ENCODE measurements around the gene NCKAP1.
"Not testable (repeated sequence)": the region's sequence is repeated elsewhere in the genome, so short reads cannot be mapped to it uniquely, and the experiment has no call there.

Gene NCKAP1

DNA sequence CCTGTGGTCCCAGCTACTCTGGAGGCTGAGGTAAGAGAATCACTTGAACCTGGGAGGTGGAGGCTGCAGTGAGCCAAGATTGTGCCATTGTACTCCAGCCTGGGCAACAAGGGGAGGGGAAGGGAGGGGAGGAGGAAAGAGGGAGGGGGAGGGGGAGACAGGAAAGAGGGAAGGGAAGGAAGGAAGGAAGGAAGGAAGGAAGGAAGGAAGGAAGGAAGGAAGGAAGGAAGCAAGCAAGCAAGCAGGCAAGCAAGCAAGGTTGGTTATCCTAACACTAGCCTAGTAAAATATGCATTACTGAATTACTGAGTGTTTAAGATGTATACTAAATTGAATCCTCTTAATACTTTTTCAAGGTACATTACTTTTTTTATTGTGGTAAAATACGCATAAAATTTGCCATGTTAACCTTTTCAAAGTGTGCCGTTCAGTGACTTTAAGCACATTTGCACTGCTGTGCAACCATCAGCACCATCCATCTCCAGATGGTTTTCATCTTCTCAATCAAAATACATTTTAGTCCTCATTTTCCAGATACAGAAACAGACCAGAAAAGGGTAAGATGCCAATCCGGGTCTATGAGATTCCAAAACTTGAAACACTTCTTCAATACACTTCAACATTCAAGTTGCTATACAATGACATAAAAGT, 28.9 kb downstream of the NCKAP1 start:
- no peak for FAIRE-seq

- FAIRE-seq: no peak
Observed at GRCh38 chr2:183001948-183002347, 36.3 kb downstream of the NCKAP1 start.

DNA sequence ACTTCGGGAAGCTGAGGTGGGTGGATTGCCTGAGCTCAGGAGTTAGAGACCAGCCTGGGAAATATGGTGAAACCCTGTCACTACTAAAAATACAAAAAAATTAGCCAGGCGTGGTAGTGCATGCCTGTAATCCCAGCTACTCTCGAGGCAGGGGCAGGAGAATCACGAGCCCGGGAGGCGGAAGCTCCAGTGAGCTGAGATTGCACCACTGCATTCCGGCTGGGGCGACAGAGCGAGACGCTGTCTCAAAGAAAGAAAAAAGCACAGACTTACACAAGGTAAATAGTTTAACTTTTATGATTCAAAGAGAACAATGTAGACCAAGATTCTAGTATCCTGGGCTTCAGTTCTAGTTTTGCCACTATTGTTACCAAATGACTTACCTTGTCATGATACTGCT, 37.4 kb downstream of the NCKAP1 start:
- no peak for FAIRE-seq

DNA sequence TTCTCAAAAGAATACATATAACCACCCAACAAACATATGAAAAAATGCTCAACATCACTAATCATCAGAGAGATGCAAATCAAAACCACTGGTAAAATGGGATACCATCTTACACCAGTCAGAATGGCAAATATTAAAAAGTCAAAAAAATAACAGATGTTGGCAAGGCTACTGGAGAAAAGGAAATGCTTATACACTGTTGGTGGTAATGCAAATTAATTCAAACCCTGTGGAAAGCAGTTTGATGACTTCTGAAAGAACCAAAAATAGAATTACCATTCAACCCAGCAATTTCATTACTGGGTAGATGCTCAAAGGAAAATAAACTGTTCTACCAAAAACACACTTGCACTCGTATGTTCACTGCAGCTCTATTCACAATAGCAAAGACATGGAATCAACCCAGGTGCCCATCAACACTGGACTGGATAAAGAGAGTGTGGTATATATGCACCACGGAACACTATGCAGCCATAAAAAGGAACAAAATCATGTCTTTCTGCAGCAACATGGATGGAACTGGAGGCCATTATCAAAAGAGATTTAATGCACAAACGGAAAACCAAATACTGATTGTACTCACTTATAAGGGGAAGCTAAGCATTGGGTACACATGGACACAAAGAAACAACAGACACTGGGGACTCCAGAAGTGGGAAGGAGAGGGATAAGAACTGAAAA, 38.8 kb downstream of the NCKAP1 start:
- no peak for FAIRE-seq

GRCh38 chr2:182994228-182994912, 43.9 kb downstream of the NCKAP1 start:
- FAIRE-seq: no peak

GRCh38 chr2:182982941-182983340, 55.3 kb downstream of the NCKAP1 start:
- no peak for FAIRE-seq

GRCh38 chr2:182981475-182981874, 56.8 kb downstream of the NCKAP1 start:
- not testable (repeated sequence) for FAIRE-seq

GRCh38 chr2:182980652-182981051, 57.6 kb downstream of the NCKAP1 start:
- FAIRE-seq: no peak

DNA sequence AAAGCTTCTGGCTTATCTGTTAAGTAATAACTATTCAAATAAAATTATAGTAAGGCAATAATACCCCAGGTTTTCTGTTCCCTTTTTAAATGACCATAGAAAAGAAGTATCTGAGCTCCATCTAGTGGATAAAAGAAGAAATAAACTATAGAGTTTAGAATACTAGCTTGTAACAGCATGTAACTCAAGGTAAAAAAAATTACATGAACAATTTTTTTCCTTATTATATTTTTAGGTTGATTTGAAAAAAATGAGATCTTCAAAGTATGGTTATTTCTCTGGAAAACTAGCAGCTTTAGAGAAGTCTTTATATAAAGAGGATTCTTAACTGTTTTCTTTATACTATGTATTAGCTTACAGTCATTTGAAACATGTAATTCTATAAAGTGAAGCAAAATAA, 58.1 kb downstream of the NCKAP1 start:
- peak; percentile 99 for FAIRE-seq

GRCh38 chr2:182977463-182977862, 60.8 kb downstream of the NCKAP1 start:
- FAIRE-seq: no peak

- FAIRE-seq: no peak
Observed at GRCh38 chr2:182973441-182974352, 64.6 kb downstream of the NCKAP1 start.

- no peak for FAIRE-seq
Observed at GRCh38 chr2:182972548-182972942, 65.7 kb downstream of the NCKAP1 start.

DNA sequence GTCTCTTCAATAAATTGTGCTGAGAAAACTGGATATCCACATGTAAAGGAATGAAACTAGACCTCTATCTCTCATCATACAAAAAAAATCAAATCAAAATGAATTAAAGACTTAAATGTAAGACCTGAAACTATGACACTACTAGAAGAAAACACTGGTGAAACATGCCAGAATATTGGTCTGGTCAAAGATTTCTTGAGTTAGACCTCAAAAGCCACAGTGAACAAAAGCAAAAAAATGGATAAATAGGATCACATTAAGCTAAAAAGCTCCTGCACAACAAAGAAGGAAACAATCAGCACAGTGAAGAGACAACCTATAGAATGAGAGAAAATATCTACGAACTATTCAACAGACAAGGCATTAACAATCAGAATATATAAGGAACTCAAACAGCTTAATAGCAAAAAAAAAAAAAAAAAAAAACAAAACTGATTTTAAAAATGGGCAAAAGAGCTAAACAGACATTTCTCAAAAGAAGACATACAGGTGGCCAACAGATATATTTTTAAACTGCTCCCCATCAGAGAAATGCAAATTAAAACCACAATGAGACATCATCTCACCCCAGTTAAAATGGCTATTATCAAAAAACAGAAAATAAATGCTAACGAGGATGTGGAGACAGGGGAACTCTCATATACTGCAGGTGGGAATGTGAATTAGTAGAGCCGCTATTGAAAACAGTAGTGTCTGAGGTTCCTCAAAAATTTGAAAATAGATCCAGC, 66.3 kb downstream of the NCKAP1 start:
- no peak for FAIRE-seq

DNA sequence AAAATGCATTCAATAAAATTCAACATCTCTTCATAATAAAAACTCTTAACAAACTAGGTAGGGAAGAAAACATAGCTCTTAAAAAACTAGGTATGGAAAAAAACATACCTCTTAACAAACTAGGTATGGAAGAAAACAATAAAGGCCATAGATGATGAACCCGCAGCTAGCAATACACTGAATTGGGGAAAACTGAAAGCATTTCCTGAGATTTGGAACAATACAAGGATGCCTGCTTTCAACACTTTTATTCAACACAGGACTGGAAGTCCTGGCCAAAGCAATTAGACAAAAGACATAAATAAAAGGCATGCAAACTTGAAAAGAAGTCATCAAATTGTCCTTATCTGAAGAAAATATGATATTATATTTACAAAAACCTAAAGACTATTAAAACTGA, 67.8 kb downstream of the NCKAP1 start:
- no peak for FAIRE-seq

DNA sequence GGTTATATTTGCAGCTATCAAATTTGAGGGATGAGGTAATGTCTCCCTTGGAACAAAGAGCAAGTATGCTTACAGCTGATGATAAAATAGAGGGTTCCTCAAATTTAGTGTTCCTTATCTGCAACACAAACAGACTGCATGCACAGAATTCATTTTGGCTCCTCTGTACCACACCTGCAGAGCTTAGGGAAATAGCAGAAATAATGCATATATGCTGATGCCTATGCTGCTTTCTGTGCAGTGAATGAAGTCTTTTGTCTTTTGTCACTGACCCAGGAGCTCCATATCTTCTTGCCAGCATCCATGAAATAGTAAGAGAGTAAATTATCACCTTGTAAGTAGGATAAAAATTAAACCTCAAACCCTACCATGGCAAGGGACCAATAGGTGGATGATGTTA, 69.8 kb downstream of the NCKAP1 start:
- no peak for FAIRE-seq

DNA sequence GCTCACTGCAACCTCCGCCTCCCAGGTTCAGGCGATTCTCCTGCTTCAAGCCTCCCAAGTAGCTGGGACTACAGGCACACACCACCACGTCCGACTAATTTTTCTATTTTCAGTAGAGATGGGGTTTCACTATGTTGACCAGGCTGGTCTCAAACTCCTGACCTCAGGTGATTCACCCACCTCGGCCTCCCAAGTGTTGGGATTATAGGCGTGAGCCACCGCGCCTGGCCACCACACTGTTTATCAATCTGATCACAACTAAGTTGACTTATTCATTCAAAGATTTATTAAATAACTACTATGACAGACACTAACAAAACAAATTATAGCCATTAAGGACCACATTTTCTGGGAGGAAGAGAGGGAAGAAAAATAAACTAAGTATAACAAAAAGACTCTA, 71.9 kb downstream of the NCKAP1 start:
- not testable (repeated sequence) for FAIRE-seq

GRCh38 chr2:182962641-182963040, 75.6 kb downstream of the NCKAP1 start:
- FAIRE-seq: peak; percentile 32

GRCh38 chr2:182960869-182961268, 77.4 kb downstream of the NCKAP1 start:
- FAIRE-seq: not testable (repeated sequence)

GRCh38 chr2:182954789-182955188, 83.5 kb downstream of the NCKAP1 start:
- FAIRE-seq: no peak

- no peak for FAIRE-seq
Observed at GRCh38 chr2:182952741-182953450, 85.4 kb downstream of the NCKAP1 start.

GRCh38 chr2:182951948-182952663, 86.2 kb downstream of the NCKAP1 start:
- FAIRE-seq: no peak
